ENCODE results near the gene NELFA. TPM values are rescaled to one million over a fixed set of nuclear protein-coding genes. Genes with fewer than 3 reads are reported as not detected.

NELFA gene
- total and polyA plus RNA-seq, 4 donors = 7.1 to 11.8 (median 9.3) TPM

DNA sequence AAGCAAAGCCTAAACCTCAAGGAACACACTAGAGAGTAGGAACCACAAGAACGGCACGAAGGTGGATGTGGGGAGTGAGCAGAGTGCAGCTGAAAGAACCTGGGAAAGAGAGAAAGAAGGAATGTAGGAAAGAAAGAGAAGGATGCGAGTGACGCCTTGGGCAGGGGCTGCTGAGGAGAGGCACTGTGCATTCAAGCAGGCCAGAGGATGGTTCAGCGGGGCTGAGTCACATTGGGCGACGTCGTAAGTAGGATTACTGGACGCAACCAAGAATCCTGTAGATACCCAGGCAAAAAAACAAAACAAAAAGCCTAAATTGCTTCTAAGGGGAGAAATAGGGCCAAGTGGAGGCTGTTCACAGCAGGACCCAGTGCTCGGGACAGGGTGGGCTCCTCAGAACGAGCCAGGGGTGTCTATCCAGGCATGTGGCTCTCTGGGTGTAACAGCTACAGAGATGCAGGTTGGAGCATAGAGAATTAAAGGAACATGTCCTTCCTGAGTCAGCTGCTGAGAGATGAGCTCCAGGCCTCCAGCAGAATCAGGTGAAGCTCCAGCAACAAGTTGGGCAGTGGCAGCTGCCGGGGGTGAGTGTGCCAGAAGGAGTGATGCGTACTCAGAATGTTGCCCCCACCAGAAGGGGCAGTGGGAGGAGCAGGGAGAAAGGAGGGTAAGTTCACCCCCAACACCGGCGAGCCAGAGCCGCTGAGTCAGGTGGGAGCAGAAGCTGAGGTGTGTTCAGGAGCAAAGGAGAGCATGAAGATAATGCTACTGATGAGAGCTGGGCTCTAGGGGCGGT is 38.6 kb downstream of the NELFA start (continued):
- TF ChIP-seq, protein P1, sequence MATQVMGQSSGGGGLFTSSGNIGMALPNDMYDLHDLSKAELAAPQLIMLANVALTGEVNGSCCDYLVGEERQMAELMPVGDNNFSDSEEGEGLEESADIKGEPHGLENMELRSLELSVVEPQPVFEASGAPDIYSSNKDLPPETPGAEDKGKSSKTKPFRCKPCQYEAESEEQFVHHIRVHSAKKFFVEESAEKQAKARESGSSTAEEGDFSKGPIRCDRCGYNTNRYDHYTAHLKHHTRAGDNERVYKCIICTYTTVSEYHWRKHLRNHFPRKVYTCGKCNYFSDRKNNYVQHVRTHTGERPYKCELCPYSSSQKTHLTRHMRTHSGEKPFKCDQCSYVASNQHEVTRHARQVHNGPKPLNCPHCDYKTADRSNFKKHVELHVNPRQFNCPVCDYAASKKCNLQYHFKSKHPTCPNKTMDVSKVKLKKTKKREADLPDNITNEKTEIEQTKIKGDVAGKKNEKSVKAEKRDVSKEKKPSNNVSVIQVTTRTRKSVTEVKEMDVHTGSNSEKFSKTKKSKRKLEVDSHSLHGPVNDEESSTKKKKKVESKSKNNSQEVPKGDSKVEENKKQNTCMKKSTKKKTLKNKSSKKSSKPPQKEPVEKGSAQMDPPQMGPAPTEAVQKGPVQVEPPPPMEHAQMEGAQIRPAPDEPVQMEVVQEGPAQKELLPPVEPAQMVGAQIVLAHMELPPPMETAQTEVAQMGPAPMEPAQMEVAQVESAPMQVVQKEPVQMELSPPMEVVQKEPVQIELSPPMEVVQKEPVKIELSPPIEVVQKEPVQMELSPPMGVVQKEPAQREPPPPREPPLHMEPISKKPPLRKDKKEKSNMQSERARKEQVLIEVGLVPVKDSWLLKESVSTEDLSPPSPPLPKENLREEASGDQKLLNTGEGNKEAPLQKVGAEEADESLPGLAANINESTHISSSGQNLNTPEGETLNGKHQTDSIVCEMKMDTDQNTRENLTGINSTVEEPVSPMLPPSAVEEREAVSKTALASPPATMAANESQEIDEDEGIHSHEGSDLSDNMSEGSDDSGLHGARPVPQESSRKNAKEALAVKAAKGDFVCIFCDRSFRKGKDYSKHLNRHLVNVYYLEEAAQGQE (IDR thresholded peaks at IDR 0.05) = no peak

DNA sequence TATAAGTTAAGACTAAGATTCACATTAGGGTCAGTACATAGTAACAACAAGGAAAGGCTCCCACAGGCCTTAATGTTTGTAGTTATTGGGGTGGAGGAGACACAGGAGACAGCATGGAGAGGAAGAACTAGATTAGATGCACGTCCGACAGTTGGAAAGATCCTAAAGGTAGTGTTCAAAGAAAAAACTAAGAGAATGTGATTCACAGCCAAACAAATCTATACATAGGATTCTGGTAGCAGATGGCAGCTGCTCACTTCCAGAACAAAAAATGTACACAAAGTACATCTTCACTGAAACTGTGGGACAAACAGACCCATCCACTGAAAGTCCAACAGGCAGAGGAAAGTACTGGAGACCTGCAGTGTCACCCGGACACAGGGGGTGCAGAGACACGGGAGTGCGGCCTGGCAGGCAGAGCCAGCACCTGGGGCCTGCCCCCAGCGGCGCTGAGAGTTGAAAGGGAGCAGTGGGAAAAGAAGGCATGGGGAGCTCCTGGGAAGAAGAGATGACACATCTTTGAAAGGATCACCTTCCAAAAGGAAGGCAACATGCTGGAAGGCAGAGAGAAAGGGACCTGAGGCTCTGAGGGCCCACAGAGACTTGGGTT is 40.0 kb downstream of the NELFA start:
- no peak for DNase-seq (ENCODE audit: low spot score)
- Histone ChIP-seq H3K27ac (ENCODE audit: low read depth in 1 of 2, low read length in 2 of 2) (no peak overlapping the region), H3K36me3 (ENCODE audit: control insufficient read depth in 4 of 4, insufficient read depth in 3 of 4, low read depth in 1 of 4, low read length in 3 of 4) (peaks cover 1 to 6% (median 5%) of the 10 kb centered on the region in 4 donors), H3K9me3 (ENCODE audit: control insufficient read depth in 4 of 4, low read length in 3 of 4) (no peaks in the 10 kb centered on the region), H3K9ac (ENCODE audit: low read depth in 1 of 2, low read length in 2 of 2) (no peak overlapping the region), H3K4me1 (ENCODE audit: control insufficient read depth in 4 of 4, insufficient read depth in 4 of 4, low read length in 3 of 4) (no peaks in the 10 kb centered on the region), H3K4me3 (ENCODE audit: low read depth in 1 of 3, low read length in 3 of 3) (no peak overlapping the region), H3K27me3 (ENCODE audit: control insufficient read depth in 4 of 4, insufficient read depth in 4 of 4, low read length in 3 of 4) (no peaks in the 10 kb centered on the region)
- TF ChIP-seq, protein P2, sequence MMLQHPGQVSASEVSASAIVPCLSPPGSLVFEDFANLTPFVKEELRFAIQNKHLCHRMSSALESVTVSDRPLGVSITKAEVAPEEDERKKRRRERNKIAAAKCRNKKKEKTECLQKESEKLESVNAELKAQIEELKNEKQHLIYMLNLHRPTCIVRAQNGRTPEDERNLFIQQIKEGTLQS (IDR thresholded peaks at IDR 0.05) = no peak
- 96% methylated on average over 7 of the region's 7 CpGs for WGBS

DNA sequence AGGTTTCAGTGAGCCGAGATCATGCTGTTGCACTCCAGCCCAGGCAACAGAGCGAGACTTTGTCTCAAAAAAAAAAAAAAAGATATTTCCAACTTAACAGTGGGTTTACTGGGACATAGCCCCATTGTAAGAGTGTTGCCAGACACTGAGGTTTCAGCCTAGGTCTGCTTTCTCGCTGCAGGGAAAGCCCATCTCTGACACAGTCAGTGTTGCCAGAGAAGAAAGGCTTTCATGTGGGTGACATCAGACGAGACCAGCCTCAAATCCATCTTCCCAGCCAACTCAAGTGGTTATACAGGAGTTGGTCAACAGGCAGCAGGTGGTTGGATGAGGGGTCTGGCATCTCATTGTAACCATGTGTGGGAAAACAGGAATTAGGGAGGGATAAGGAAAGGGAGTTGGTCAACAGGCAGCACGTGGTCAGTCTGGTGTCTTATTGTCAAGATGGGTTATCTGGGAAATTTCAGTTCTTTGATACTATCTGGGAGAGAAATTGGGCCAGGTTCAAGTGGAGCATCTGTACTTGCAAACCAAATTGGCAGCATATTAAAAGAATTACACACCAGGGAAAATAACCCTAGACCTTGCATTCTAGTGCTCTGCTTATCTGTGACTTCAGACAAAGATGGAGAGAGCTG is 41.1 kb downstream of the NELFA start:
- Histone ChIP-seq H3K27me3 (ENCODE audit: control insufficient read depth in 4 of 4, insufficient read depth in 4 of 4, low read length in 3 of 4) (no peaks in the 10 kb centered on the region), H3K9me3 (ENCODE audit: control insufficient read depth in 4 of 4, low read length in 3 of 4) (no peaks in the 10 kb centered on the region), H3K9ac (ENCODE audit: low read depth in 1 of 2, low read length in 2 of 2) (no peak overlapping the region), H3K27ac (ENCODE audit: low read depth in 1 of 2, low read length in 2 of 2) (no peak overlapping the region), H3K4me1 (ENCODE audit: control insufficient read depth in 4 of 4, insufficient read depth in 4 of 4, low read length in 3 of 4) (no peaks in the 10 kb centered on the region), H3K4me3 (ENCODE audit: low read depth in 1 of 3, low read length in 3 of 3) (no peak overlapping the region), H3K36me3 (ENCODE audit: control insufficient read depth in 4 of 4, insufficient read depth in 3 of 4, low read depth in 1 of 4, low read length in 3 of 4) (peaks cover 4 to 11% (median 7%) of the 10 kb centered on the region in 4 donors)
- 91% methylated on average over 5 of the region's 5 CpGs for WGBS
- TF ChIP-seq, protein P1 (IDR thresholded peaks at IDR 0.05) = no peak
- DNase-seq (ENCODE audit: low spot score) = no peak

DNA sequence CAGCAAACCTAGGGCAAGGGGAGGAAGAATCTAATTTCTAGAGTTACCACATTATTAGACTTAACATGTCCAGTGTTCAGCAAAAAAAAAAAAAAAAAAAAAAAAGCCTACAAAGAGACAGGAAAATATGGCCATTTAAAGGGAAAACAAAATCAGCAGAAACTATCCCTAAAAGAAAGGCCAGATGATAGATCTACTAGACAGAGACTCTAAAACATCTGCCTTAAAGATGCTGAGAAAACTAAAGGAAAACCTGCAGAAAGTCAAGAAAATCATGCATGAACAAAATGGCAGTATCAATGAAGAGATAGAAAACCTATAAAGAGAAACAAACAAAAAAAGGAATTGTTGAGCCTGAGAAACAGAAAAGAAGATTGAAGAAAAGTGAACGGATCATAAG is 43.8 kb downstream of the NELFA start:
- TF ChIP-seq HNF4A (conservative IDR thresholded peaks at IDR 0.05) (no peak), EGR1 (IDR thresholded peaks at IDR 0.05; ENCODE audit: low read depth in 2 of 2) (no peak), YY1 (IDR thresholded peaks at IDR 0.05) (no peak), RAD21 (IDR thresholded peaks at IDR 0.05) (no peak), JUND (IDR thresholded peaks at IDR 0.05) (no peak)
- TF ChIP-seq, protein P3, sequence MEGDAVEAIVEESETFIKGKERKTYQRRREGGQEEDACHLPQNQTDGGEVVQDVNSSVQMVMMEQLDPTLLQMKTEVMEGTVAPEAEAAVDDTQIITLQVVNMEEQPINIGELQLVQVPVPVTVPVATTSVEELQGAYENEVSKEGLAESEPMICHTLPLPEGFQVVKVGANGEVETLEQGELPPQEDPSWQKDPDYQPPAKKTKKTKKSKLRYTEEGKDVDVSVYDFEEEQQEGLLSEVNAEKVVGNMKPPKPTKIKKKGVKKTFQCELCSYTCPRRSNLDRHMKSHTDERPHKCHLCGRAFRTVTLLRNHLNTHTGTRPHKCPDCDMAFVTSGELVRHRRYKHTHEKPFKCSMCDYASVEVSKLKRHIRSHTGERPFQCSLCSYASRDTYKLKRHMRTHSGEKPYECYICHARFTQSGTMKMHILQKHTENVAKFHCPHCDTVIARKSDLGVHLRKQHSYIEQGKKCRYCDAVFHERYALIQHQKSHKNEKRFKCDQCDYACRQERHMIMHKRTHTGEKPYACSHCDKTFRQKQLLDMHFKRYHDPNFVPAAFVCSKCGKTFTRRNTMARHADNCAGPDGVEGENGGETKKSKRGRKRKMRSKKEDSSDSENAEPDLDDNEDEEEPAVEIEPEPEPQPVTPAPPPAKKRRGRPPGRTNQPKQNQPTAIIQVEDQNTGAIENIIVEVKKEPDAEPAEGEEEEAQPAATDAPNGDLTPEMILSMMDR (IDR thresholded peaks at IDR 0.05; ENCODE audit: low read depth, low read length, missing input control) = no peak
- Histone ChIP-seq H3K4me3 (ENCODE audit: low read depth in 1 of 3, low read length in 3 of 3) (no peak overlapping the region), H3K9me3 (ENCODE audit: control insufficient read depth in 4 of 4, low read length in 3 of 4) (no peaks in the 10 kb centered on the region), H3K27me3 (ENCODE audit: control insufficient read depth in 4 of 4, insufficient read depth in 4 of 4, low read length in 3 of 4) (no peaks in the 10 kb centered on the region), H3K36me3 (ENCODE audit: control insufficient read depth in 4 of 4, insufficient read depth in 3 of 4, low read depth in 1 of 4, low read length in 3 of 4) (peaks cover 6 to 21% (median 11%) of the 10 kb centered on the region in 4 donors), H3K9ac (ENCODE audit: low read depth in 1 of 2, low read length in 2 of 2) (no peak overlapping the region), H3K4me1 (ENCODE audit: control insufficient read depth in 4 of 4, insufficient read depth in 4 of 4, low read length in 3 of 4) (peaks cover 0 to 2% (median 0%) of the 10 kb centered on the region in 4 donors), H3K27ac (ENCODE audit: low read depth in 1 of 2, low read length in 2 of 2) (no peak overlapping the region)
- WGBS = 99% methylated on average over 1 of the region's 1 CpG
- no peak for DNase-seq (ENCODE audit: low spot score)
